Spleen (tissue), 11 donors: ENCODE results near the gene TMEM86A. TPM values are rescaled to one million over a fixed set of nuclear protein-coding genes. Genes with fewer than 3 reads are reported as not detected.

ENCODE experiments used
- DNase-seq: peaks from one replicate; pipeline ENCODE4 v3.0.0-alpha.2; 2020
- H3K27ac ChIP-seq, 8 donors: fragments of 200-600 bp; sonication (generic) in 7 of 8; 1 replicate in 4 of 8; 2 replicates in 4 of 8; pipeline versions ENCODE4 v1.5.0 to v1.8.0; 2016 to 2021; ENCODE audit warnings: inconsistent platforms in 4 of 8, mild to moderate bottlenecking in 4 of 8, moderate library complexity in 1 of 8
- H3K27me3 ChIP-seq, 7 donors: fragments of 200-600 bp; sonication (generic) in 6 of 7; replicated peaks in 1 of 7; 1 replicate in 4 of 7; 2 replicates in 3 of 7; pipeline versions ENCODE4 v1.5.0 to v1.8.0; 2016 to 2021; ENCODE audit warnings: inconsistent platforms in 3 of 7, mild to moderate bottlenecking in 1 of 7
- H3K36me3 ChIP-seq, 6 donors: fragments of 200-600 bp; sonication (generic) in 5 of 6; 1 replicate in 4 of 6; 2 replicates in 2 of 6; pipeline versions ENCODE4 v1.5.0 to v1.8.0; 2016 to 2021; ENCODE audit warnings: inconsistent platforms in 2 of 6
- H3K4me1 ChIP-seq, 6 donors: fragments of 200-600 bp; sonication (generic) in 5 of 6; 1 replicate in 3 of 6; 2 replicates in 3 of 6; pipeline versions ENCODE4 v1.5.0 to v1.8.0; 2016 to 2021; ENCODE audit warnings: inconsistent platforms in 3 of 6
- H3K4me3 ChIP-seq, 8 donors: fragments of 200-600 bp; sonication (generic) in 7 of 8; 1 replicate in 4 of 8; 2 replicates in 4 of 8; pipeline versions ENCODE4 v1.5.0 to v1.8.0; 2016 to 2021; ENCODE audit warnings: inconsistent platforms in 4 of 8, mild to moderate bottlenecking in 4 of 8, moderate library complexity in 2 of 8
- H3K9me3 ChIP-seq, 8 donors: fragments of 200-600 bp; sonication (generic) in 7 of 8; 1 replicate in 4 of 8; 2 replicates in 4 of 8; pipeline versions ENCODE4 v1.5.0 to v1.8.0; 2016 to 2021; ENCODE audit warnings: inconsistent platforms in 4 of 8
- POLR2A ChIP-seq, 3 donors: fragments of 450-650 bp; IDR thresholded peaks; one replicate each; pipeline ENCODE4 v1.5.1; 2017; ENCODE audit warnings: antibody characterized with exemption in 3 of 3, mild to moderate bottlenecking in 1 of 3
- POLR2AphosphoS5 ChIP-seq, 3 donors: sonication (generic); formaldehyde crosslinking; IDR thresholded peaks; one replicate each; pipeline ENCODE4 v1.5.1; 2017; ENCODE audit warnings: antibody characterized with exemption in 3 of 3
- WGBS, 5 donors: extraction: QIAGEN DNeasy Blood & Tissue Kit in 3 of 5; methylation state at CpG; one replicate each; pipeline versions ENCODE4 v1.1.5 to v1.1.7; 2013 to 2018; 5-methylcytosine and 5-hydroxymethylcytosine counted together
- intact Hi-C: fragments of 100-400 bp; cut with DNase I; formaldehyde crosslinking; loops from one replicate; pipeline ENCODE4 v1.15.0; 2023; ENCODE audit warnings: low total_unique reads
- polyA plus RNA-seq, 3 donors: library from polyadenylated mRNA; stranded (reverse); fragments of 200-250 nt; gene quantifications; one replicate each; pipeline ENCODE4 v1.2.1, GENCODE V29; 2013
- total RNA-seq, 7 donors: library from RNA; depleted of rRNA in 3 of 7; stranded (reverse); fragments of >200 nt in 3 of 7; fragmentation: NEBNext Ultra II Directional in 4 of 7; extraction: Animal tissue kit (Norgen Biotek cat#: 25700) in 4 of 7; gene quantifications; one replicate each; pipeline versions ENCODE4 v1.1.0 to v1.2.1, GENCODE V29; 2016 to 2021
- TF ChIP-seq, protein P1 (sequence below), 11 experiments: fragments of 200-600 bp in 7 of 11; fragments of 450-650 bp in 4 of 11; sonication (generic) in 4 of 11; IDR thresholded peaks in 8 of 11; conservative IDR thresholded peaks in 3 of 11; 1 replicate in 7 of 11; 2 replicates in 4 of 11; pipeline versions ENCODE4 v1.4.0 to v1.8.0; 2016 to 2021; ENCODE audit warnings: antibody characterized with exemption in 11 of 11, inconsistent platforms in 4 of 11, mild to moderate bottlenecking in 1 of 11
- donor health status: healthy with polysubstance abuse.
- donor health status: DM: no; HTN: no; CAD: no; lungs with moderate emphysema.
- donor health status: DM: no; HTN: no; CAD: no.
- donor health status: Bipolar disorder and iron deficiency.
- donor health status: healthy.
- donor health status: DM: no; HTN: no; CAD: no.
- donor health status: DM: yes; HTN: yes; CAD: no.

Gene TMEM86A
- total and polyA plus RNA-seq, 10 donors, result 0.98 to 25.0 (median 9.9) TPM

DNA sequence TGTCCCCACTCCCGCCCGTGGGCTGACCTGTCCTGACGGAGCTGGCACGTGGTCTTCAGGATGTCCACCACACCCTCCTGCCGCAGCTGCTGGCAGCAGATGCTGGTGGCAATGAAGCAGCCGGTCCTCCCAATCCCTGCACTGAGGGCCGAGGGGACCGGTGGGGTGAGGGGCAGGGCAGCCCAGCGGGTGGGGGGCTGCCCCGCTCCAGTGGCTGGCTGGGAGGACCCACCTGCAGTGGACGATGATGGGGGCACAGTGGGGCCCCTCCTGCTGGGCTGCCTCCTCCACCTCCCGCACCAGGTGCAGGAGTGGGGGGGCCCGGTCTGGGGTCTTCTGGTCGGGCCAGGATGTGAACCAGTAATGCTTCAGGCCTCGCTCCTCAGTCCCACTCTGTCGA is 30.8 kb downstream of the TMEM86A start:
- intact Hi-C loops, result no loop called here
- Histone ChIP-seq H3K4me3 (no peak overlapping the region), H3K27ac (no peak overlapping the region), H3K36me3 (no peaks in the 10 kb centered on the region), H3K27me3 (no peaks in the 10 kb centered on the region), H3K9me3 (no peaks in the 10 kb centered on the region), H3K4me1 (peaks cover 0 to 19% (median 14%) of the 10 kb centered on the region in 6 donors)
- TF ChIP-seq POLR2A (IDR thresholded peaks at IDR 0.05) (no peak), POLR2AphosphoS5 (IDR thresholded peaks at IDR 0.05) (no peak)
- TF ChIP-seq, protein P1, sequence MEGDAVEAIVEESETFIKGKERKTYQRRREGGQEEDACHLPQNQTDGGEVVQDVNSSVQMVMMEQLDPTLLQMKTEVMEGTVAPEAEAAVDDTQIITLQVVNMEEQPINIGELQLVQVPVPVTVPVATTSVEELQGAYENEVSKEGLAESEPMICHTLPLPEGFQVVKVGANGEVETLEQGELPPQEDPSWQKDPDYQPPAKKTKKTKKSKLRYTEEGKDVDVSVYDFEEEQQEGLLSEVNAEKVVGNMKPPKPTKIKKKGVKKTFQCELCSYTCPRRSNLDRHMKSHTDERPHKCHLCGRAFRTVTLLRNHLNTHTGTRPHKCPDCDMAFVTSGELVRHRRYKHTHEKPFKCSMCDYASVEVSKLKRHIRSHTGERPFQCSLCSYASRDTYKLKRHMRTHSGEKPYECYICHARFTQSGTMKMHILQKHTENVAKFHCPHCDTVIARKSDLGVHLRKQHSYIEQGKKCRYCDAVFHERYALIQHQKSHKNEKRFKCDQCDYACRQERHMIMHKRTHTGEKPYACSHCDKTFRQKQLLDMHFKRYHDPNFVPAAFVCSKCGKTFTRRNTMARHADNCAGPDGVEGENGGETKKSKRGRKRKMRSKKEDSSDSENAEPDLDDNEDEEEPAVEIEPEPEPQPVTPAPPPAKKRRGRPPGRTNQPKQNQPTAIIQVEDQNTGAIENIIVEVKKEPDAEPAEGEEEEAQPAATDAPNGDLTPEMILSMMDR (IDR thresholded peaks at IDR 0.05 in 8 of 11, conservative IDR thresholded peaks at IDR 0.05 in 3 of 11), result no peak
- DNase-seq, result no peak
- WGBS, 5 donors, result 90 to 94% (median 92%) methylated on average over 15 to 16 of the region's 16 CpGs

DNA sequence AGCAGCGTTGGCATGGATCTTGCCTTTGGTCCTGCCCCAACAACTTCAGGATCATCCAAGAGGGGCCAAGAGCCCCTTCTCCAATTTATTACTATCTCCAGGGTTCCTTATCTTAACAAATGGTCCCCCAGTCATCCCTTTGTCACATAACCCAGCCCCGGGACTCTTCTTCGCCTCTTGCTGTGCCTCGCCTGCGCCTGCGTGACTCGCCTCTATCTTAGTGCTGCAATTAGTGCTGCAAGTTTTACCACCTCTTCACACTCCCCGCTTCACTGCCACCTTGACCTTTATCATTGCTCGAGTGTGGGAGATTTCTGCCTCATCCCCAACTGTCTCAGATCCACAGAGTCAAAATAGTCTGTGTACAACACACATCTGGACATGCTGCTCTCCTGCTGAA is 31.4 kb downstream of the TMEM86A start:
- Histone ChIP-seq H3K36me3 (no peaks in the 10 kb centered on the region), H3K4me1 (peaks cover 0 to 19% (median 14%) of the 10 kb centered on the region in 6 donors), H3K9me3 (no peaks in the 10 kb centered on the region), H3K27me3 (no peaks in the 10 kb centered on the region), H3K27ac (no peak overlapping the region), H3K4me3 (no peak overlapping the region)
- intact Hi-C loops, result loop anchor here (10.0 kb wide), 1 partner anchor 615 kb away; no protein-coding TSS in a partner anchor
- DNase-seq, result no peak
- TF ChIP-seq, protein P1 (IDR thresholded peaks at IDR 0.05 in 8 of 11, conservative IDR thresholded peaks at IDR 0.05 in 3 of 11), result no peak
- TF ChIP-seq POLR2AphosphoS5 (IDR thresholded peaks at IDR 0.05) (no peak), POLR2A (IDR thresholded peaks at IDR 0.05) (no peak)
- 89 to 95% (median 91%) methylated on average over 9 of the region's 9 CpGs for WGBS, 5 donors

DNA sequence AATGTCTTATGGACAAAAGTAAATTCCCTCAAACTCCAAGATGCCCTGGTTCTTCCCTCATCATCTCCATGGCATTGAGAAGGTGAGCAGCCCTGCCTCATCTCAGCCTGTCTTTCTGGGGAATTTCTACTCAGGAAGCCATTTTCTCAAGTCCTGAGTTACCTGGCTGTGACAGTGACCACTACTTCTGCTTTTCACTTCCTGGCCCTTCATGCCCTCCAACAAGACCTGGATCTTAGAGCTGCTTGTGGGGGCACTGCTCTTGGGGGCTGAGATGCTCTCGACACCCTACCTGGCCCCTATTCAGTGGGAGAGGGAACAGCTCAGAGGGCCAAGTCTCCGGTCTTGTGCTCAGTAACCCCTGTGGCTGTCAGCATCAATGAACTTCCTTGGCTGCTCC is 32.9 kb downstream of the TMEM86A start:
- intact Hi-C loops, result loop anchor here (10.0 kb wide), 1 partner anchor 617 kb away; no protein-coding TSS in a partner anchor
- 70 to 90% (median 81%) methylated on average over 2 of the region's 2 CpGs; no CpG with 5 or more reads in 1 of the 5 donors for WGBS, 5 donors
- H3K9me3 ChIP-seq, result no peaks in the 10 kb centered on the region
- DNase-seq, result no peak
- H3K4me3 ChIP-seq, result no peak overlapping the region
- peaks cover 0 to 19% (median 14%) of the 10 kb centered on the region in 6 donors for H3K4me1 ChIP-seq
- H3K27me3 ChIP-seq, result no peaks in the 10 kb centered on the region
- no peaks in the 10 kb centered on the region for H3K36me3 ChIP-seq
- TF ChIP-seq POLR2A (IDR thresholded peaks at IDR 0.05) (no peak), POLR2AphosphoS5 (IDR thresholded peaks at IDR 0.05) (no peak)
- TF ChIP-seq, protein P1 (IDR thresholded peaks at IDR 0.05 in 8 of 11, conservative IDR thresholded peaks at IDR 0.05 in 3 of 11), result no peak
- peak overlapping the region in 1 of 8 donors; percentile 40 for H3K27ac ChIP-seq

DNA sequence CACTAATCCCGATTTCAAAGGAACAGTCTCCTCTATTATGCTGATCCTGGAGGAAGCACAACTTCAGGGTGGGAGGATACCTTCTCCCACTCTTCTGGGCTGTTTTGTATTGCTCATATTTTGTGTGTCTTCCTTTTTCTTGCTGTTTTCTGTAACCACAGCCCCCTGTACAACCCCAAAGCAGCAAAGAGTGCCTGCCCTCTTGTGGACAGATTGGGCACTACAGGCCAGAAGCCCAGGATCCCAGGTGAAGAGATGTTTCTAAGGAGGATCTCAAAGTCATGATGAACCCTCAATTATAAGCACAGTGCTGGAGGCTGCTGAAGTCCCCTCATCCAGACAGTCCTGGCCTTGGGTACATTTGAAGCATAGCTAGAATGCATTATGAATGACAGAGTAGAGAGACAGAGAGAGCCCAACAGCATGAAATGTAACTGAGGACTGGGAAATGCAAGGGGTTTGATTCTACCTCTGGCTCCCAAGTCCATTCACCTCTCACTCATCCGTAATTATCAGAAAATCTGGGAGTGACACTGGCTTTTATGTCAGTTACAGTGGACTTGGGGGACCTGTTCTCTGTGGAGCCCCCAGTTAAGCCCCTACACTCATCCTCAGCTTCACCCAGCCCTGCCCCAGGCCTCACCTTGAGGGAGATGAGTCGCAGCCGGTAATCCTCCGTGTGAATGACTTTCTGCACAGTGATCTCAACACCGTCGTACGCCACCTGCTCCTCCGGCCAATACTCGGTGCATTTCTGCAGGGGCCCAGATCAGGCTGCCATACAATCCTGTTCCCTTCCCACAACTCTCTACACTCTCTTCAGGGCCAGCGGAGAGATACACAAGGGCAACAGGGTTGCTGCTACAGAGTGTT is 33.6 kb downstream of the TMEM86A start:
- DNase-seq, result no peak
- no peaks in the 10 kb centered on the region for H3K27me3 ChIP-seq
- H3K9me3 ChIP-seq, result no peaks in the 10 kb centered on the region
- no peaks in the 10 kb centered on the region for H3K36me3 ChIP-seq
- peaks cover 0 to 19% (median 14%) of the 10 kb centered on the region in 6 donors for H3K4me1 ChIP-seq
- TF ChIP-seq, protein P1 (IDR thresholded peaks at IDR 0.05 in 8 of 11, conservative IDR thresholded peaks at IDR 0.05 in 3 of 11), result peak; percentile 84 to 97 (median 95)
- TF ChIP-seq POLR2A (IDR thresholded peaks at IDR 0.05), result no peak
- peak in 1 of 3 donors; percentile 19 for TF ChIP-seq POLR2AphosphoS5 (IDR thresholded peaks at IDR 0.05)
- WGBS, 5 donors, result 73 to 88% (median 83%) methylated on average over 11 of the region's 11 CpGs
- H3K27ac ChIP-seq, result peak overlapping the region in 1 of 8 donors; percentile 40
- intact Hi-C loops, result loop anchor here (10.0 kb wide), 1 partner anchor 617 kb away; no protein-coding TSS in a partner anchor
- H3K4me3 ChIP-seq, result no peak overlapping the region
